Activated naive CD4-positive, alpha-beta T cell treated with anti-CD3 and anti-CD28 coated beads, Interleukin-2, amount 50 U/mL, for 72 hours (primary cell): ENCODE data around the gene THG1L. TPM values are rescaled to one million over a fixed set of nuclear protein-coding genes. Genes with fewer than 3 reads are reported as not detected.

Experiments
- ATAC-seq, 2 donors: fragments of 150-1000 bp; cut with Tn5 transposase; 2 replicates each; pipeline ENCODE4 v1.10.0; 2021; ENCODE audit warnings: mild to moderate bottlenecking in 2 of 2, moderate library complexity in 2 of 2
- DNase-seq, 2 donors: peaks; one replicate each; pipeline ENCODE4 v3.0.0; 2021 to 2022; ENCODE audit warnings: low spot score in 2 of 2
- H3K27ac Mint-ChIP-seq, 2 donors: one replicate each; pipeline ENCODE4 v1.8.0; 2022; ENCODE audit warnings: mild to moderate bottlenecking in 2 of 2, mixed read lengths in 2 of 2
- H3K36me3 Mint-ChIP-seq, 2 donors: one replicate each; pipeline ENCODE4 v1.8.0; 2022; ENCODE audit warnings: mixed read lengths in 2 of 2
- H3K9me3 Mint-ChIP-seq, 2 donors: one replicate each; pipeline ENCODE4 v1.8.0; 2022; ENCODE audit warnings: mixed read lengths in 2 of 2
- total RNA-seq, 2 donors: library from RNA; stranded (reverse); gene quantifications; one replicate each; pipeline ENCODE4 v1.2.3, GENCODE V29; 2022

The THG1L gene
- total RNA-seq, 2 donors from 2014 or later, result 13.2 to 32.3 TPM

GRCh38 chr5:157744051-157745011 lies 13.1 kb downstream of the THG1L start:
- DNase-seq, result peak in 1 of 2 donors; percentile 59
- Mint-ChIP-seq H3K27ac (peak overlapping the region; percentile 90 to 92), H3K9me3 (no peaks in the 10 kb centered on the region), H3K36me3 (peaks cover 8 to 15% of the 10 kb centered on the region in 2 donors)
- ATAC-seq, result peak; percentile 12 to 43

GRCh38 chr5:157745041-157745456 lies 13.8 kb downstream of the THG1L start:
- Mint-ChIP-seq H3K9me3 (no peaks in the 10 kb centered on the region), H3K36me3 (peaks cover 8 to 15% of the 10 kb centered on the region in 2 donors), H3K27ac (peak overlapping the region in 1 of 2 donors; percentile 90)
- no peak for ATAC-seq
- DNase-seq, result no peak

DNA sequence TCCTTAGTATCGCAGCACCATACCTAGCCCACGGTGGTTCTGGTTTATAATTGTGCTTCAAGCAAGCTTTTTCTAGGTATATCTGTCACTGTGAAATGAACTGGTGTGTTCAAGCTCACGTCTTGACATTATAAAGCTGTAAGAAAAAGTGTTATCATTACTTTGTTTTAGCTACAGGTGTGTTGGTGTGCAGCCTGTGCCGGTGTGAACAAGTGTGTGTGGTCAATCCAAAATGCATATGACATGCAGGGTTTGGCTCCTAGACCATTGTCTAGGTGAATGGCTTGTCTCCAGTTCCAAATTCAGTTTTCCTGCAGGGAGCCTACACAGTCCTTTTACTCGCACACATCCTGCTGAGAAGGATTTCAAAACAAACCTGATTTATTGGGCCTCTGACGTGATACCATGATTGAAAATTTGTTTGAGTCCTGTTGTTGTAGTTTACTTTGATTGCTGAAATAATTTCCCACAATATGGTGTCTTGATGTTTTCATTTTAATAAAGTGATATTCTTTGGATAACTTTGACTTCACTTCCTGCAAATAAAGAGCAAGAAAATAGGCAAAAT lies 16.0 kb downstream of the THG1L start:
- no peak overlapping the region for H3K27ac Mint-ChIP-seq
- H3K9me3 Mint-ChIP-seq, result no peaks in the 10 kb centered on the region
- ATAC-seq, result no peak
- peaks cover 8 to 15% of the 10 kb centered on the region in 2 donors for H3K36me3 Mint-ChIP-seq
- no peak for DNase-seq

DNA sequence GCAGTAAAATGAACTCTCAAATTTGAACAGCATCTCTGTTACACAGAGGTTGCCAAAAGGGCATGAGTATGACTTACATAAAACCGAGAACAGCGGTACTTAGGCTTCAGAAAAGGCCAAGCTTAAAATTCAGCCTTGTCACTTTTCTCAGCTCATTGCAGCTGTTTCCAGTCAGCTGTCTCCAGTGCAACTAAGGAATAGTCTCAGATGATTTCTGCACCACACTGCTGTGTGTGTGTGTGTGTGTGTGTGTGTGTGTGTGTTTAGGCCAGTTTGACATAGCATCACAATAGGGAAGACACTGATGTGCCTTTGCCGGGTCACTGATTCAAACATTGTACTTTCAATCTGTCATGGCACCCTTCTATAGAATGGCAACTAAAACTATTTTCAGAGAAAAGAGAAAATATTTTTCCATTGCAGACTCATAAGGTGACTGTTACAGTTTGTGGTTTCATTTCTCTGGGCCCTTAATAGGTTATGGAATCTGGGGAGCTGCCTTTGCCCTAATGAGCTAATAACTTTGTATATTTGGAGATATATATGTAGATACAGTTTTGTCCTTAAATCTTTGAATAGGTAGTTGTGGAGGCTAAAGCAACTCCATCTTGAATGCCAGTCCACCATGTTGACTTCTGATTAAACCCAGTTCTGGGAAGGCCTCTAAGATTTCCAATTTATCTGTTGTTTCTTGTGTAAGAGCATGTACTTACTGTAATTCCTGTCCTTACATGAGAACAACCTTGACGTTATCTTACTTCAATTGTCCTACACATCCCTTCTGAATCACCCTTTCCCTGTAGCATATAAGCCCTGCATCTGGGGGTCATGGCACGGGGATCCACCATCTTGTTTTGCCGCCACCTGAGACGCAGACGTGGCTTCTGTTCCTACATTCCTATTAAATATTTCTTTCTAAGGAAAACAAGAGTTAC lies 16.8 kb downstream of the THG1L start:
- ATAC-seq, result peak in 1 of 2 donors; percentile 12
- Mint-ChIP-seq H3K36me3 (peaks cover 8 to 15% of the 10 kb centered on the region in 2 donors), H3K27ac (peak overlapping the region in 1 of 2 donors; percentile 18), H3K9me3 (no peaks in the 10 kb centered on the region)
- DNase-seq, result no peak

DNA sequence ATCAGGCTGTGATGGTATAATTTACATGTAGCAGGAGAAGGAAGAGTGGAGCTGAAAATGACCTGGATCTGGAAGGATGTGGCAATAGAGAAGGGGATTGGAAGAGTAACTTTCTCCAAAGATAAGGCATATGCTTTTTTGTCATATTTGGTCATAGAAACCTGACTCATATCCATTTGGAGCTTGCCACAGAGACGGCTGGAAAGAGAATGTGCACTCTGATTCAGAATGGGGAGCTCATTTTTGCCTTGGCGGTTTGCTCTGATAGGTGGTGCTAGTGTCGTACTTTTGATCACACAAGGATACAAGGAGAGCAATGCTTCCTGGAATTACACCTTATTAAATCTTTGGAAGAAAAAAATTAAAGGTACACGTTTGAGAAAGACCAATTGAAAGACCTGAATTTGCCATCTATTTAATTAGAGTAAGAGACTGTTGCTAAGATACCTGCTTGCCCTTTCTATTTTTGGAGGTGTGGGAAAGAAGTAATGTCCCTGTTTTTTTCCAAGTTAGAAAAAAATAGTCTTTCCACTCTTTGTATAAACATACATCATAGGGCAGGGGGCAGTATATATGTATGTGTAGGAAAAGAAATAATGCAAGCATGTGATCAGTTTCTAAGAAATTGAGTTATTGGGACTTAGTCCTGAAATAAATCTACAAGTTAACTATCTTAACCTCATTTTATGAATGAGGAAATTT lies 17.7 kb downstream of the THG1L start:
- DNase-seq, result no peak
- ATAC-seq, result peak; percentile 19 to 38

GRCh38 chr5:157749462-157749799 lies 18.2 kb downstream of the THG1L start:
- peaks cover 4 to 11% of the 10 kb centered on the region in 2 donors for H3K36me3 Mint-ChIP-seq
- no peak overlapping the region for H3K27ac Mint-ChIP-seq
- DNase-seq, result no peak
- H3K9me3 Mint-ChIP-seq, result no peaks in the 10 kb centered on the region
- ATAC-seq, result no peak

More for the DNA sequence above, 17.7 kb downstream of the THG1L start:
- H3K36me3 Mint-ChIP-seq, result peaks cover 8 to 15% of the 10 kb centered on the region in 2 donors
- no peaks in the 10 kb centered on the region for H3K9me3 Mint-ChIP-seq
- H3K27ac Mint-ChIP-seq, result peak overlapping the region in 1 of 2 donors; percentile 18

DNA sequence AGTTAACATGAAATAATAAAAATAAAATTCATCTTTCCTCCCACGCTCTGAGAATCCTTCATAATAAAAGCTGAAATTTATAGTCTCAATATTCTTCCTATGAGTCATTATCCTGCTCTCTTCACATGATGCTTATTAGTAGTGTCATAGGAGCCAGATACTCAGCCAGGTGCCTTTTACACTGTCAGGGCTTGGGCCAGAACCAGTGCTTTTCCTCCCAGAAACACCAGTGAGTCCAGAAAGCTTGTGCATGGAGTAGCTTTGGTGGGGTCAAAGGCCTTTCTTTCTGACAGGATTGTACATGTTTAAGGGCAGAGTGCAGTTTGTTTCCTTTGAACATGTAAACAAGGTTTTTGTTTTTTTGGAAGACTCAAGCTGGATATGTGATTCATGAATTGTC lies 19.1 kb downstream of the THG1L start:
- peaks cover 0 to 4% of the 10 kb centered on the region in 2 donors for H3K36me3 Mint-ChIP-seq
- ATAC-seq (peak in 1 of 2 donors; percentile 39), DNase-seq (no peak)
- H3K9me3 Mint-ChIP-seq, result no peaks in the 10 kb centered on the region
- no peak overlapping the region for H3K27ac Mint-ChIP-seq

- Mint-ChIP-seq H3K9me3 (no peaks in the 10 kb centered on the region), H3K36me3 (no peaks in the 10 kb centered on the region), H3K27ac (no peak overlapping the region)
- DNase-seq (no peak), ATAC-seq (peak in 1 of 2 donors; percentile 58)
Measured at GRCh38 chr5:157756122-157756521, 24.9 kb downstream of the THG1L start.

GRCh38 chr5:157758706-157759105 lies 27.5 kb downstream of the THG1L start:
- no peaks in the 10 kb centered on the region for H3K36me3 Mint-ChIP-seq
- ATAC-seq, result peak in 1 of 2 donors; percentile 80
- H3K9me3 Mint-ChIP-seq, result no peaks in the 10 kb centered on the region
- no peak for DNase-seq
- no peak overlapping the region for H3K27ac Mint-ChIP-seq

GRCh38 chr5:157761690-157762621 lies 30.7 kb downstream of the THG1L start:
- Mint-ChIP-seq H3K36me3 (no peaks in the 10 kb centered on the region), H3K27ac (no peak overlapping the region), H3K9me3 (no peaks in the 10 kb centered on the region)
- ATAC-seq (peak; percentile 76 to 81), DNase-seq (peak in 1 of 2 donors; percentile 24)

GRCh38 chr5:157764531-157764930 lies 33.3 kb downstream of the THG1L start:
- no peaks in the 10 kb centered on the region for H3K9me3 Mint-ChIP-seq
- H3K27ac Mint-ChIP-seq, result no peak overlapping the region
- ATAC-seq, result no peak
- no peak for DNase-seq
- no peaks in the 10 kb centered on the region for H3K36me3 Mint-ChIP-seq

GRCh38 chr5:157766442-157766841 lies 35.2 kb downstream of the THG1L start:
- no peak for DNase-seq
- no peak overlapping the region for H3K27ac Mint-ChIP-seq
- no peaks in the 10 kb centered on the region for H3K9me3 Mint-ChIP-seq
- no peak for ATAC-seq
- H3K36me3 Mint-ChIP-seq, result no peaks in the 10 kb centered on the region

DNA sequence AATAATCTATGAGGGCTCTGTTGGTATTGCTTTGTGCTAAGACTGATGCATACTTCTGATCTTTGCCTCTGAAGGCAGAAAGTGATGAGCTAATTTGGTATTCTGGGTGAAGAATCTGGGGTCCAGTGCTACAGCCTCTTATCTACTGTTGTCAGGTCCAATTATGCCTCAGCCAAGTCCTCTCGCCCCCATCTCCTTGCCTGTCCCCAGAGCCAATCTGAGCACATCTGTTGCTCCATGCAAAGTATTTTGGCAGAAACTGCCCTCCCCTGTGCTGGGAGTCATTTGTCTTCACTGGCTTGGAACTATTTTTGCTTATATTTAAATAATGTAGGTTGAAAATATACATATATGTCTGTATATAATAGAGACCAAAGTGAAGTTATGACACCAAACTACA lies 35.7 kb downstream of the THG1L start:
- no peaks in the 10 kb centered on the region for H3K9me3 Mint-ChIP-seq
- ATAC-seq (no peak), DNase-seq (no peak)

DNA sequence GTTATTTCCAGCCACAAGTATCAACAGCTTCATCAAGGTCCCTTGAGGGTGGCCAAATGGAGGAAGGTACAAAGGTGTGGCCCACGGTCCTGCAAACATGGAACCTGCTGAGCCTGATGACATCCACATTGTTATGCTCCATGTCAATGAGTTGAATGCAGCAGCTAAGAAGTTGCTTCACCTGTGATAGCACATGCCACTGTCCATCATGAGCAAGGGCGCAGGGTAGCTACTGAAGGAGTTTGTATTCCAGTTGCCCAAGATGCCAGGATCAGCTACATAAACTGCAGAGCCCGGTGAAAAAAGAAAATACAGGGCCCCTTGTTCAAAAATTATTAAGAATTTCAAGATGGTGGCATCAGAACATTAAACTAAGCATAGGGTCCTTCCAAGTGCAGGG lies 36.5 kb downstream of the THG1L start:
- Mint-ChIP-seq H3K36me3 (no peaks in the 10 kb centered on the region), H3K27ac (no peak overlapping the region), H3K9me3 (no peaks in the 10 kb centered on the region)
- ATAC-seq (no peak), DNase-seq (no peak)

More for the DNA sequence above, 35.7 kb downstream of the THG1L start:
- no peak overlapping the region for H3K27ac Mint-ChIP-seq
- no peaks in the 10 kb centered on the region for H3K36me3 Mint-ChIP-seq

GRCh38 chr5:157770665-157771064 lies 39.4 kb downstream of the THG1L start:
- no peaks in the 10 kb centered on the region for H3K36me3 Mint-ChIP-seq
- H3K9me3 Mint-ChIP-seq, result no peaks in the 10 kb centered on the region
- no peak for DNase-seq
- H3K27ac Mint-ChIP-seq, result no peak overlapping the region
- ATAC-seq, result no peak
